HG03457 (cell line): ENCODE data around the gene HMCES.
"Not testable (repeated sequence)": the region's sequence is repeated elsewhere in the genome, so short reads cannot be mapped to it uniquely, and the experiment has no call there.

Source experiments
- ATAC-seq: cut with Tn5 transposase; IDR thresholded peaks from one replicate; pipeline ENCODE4 v1.9.1; 2021; ENCODE audit warnings: moderate number of reproducible peaks; ENCODE audit not compliant: unreplicated experiment

HMCES gene

GRCh38 chr3:129345281-129345680 lies 66.6 kb downstream of the HMCES start:
- no peak for ATAC-seq

GRCh38 chr3:129345971-129346370 lies 67.3 kb downstream of the HMCES start:
- ATAC-seq: no peak

- no peak for ATAC-seq
Measured at GRCh38 chr3:129346695-129347457, 68.2 kb downstream of the HMCES start.

- ATAC-seq: no peak
Measured at GRCh38 chr3:129347458-129347845, 68.8 kb downstream of the HMCES start.

- no peak for ATAC-seq
Measured at GRCh38 chr3:129348734-129349133, 70.1 kb downstream of the HMCES start.

GRCh38 chr3:129349169-129349568 lies 70.5 kb downstream of the HMCES start:
- ATAC-seq: not testable (repeated sequence)

- ATAC-seq: no peak
Measured at GRCh38 chr3:129349791-129350190, 71.1 kb downstream of the HMCES start.

- no peak for ATAC-seq
Measured at GRCh38 chr3:129352045-129352444, 73.4 kb downstream of the HMCES start.

- ATAC-seq: no peak
Measured at GRCh38 chr3:129352650-129353588, 74.2 kb downstream of the HMCES start.

GRCh38 chr3:129353589-129353941 lies 74.9 kb downstream of the HMCES start:
- no peak for ATAC-seq
